Smooth muscle cell of the brain vasculature (primary cell): ENCODE results near the gene GRM4.
"Not testable (repeated sequence)": the region's sequence is repeated elsewhere in the genome, so short reads cannot be mapped to it uniquely, and the experiment has no call there.

ENCODE experiments used
- DNase-seq: peaks from one replicate; pipeline ENCODE4 v3.0.0-alpha.2; 2012; ENCODE audit warnings: low read depth, low spot score

GRM4 gene

DNA sequence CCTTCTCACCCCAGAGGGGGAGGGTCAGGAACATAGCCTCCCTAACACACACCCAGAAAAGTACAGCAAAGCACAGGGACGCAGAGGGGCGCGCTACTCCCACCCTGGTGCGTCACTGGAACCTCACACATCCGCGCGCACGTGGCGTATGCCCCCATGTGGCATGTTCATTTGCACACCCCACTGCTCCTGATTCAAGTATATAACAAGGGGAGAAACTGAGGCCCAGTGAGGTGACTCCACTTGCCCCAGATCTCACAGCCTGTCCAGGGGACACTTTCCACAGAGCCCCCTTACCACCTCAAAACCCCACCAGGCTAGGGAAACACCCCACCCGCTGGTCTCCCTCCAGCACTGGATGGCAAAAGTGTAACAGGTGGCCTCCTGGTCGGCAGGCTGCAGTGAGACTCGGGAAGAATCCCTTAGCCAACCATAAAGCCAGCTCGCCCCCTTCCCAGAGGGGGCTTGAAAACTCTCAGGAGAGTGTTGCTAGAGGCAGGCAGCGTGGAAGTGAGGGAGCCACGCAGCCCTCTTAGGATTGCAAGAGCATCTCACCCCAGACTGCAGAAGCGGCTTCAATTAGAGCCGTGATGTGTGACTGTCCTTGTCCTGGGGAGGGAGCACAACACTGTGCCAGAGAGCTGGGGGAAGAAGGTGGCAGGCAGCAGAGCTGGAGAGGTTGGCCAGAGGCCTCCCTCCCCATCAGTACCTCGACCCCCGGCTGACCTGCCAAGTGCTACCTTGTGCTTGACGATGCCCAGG is at the start of gene GRM4:
GRM4 (minus strand) TSS at position 67 of the 762 bp plus-strand sequence. CDS start 12,591 bp downstream, outside the sequence.
- no peak for DNase-seq

DNA sequence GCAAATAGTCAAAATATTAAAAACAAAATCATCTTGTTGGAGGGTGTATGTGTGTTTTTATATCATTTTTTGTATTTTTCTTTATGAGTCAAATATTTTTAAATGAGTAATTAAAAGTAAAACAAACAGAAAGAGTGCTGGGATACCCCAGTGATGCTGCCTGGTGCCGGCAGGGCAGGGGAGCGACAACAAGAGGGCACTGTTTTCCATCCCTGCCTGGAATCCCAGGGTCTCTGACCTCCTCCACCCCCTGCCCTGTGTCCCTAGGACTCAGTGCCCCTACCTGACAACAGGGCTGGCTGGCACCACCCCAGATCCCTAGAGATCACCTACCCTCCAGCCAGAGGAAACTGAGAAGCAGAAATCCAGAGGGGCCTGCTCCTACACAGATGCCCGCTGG is 48.9 kb upstream of the GRM4 start:
- DNase-seq: no peak

DNA sequence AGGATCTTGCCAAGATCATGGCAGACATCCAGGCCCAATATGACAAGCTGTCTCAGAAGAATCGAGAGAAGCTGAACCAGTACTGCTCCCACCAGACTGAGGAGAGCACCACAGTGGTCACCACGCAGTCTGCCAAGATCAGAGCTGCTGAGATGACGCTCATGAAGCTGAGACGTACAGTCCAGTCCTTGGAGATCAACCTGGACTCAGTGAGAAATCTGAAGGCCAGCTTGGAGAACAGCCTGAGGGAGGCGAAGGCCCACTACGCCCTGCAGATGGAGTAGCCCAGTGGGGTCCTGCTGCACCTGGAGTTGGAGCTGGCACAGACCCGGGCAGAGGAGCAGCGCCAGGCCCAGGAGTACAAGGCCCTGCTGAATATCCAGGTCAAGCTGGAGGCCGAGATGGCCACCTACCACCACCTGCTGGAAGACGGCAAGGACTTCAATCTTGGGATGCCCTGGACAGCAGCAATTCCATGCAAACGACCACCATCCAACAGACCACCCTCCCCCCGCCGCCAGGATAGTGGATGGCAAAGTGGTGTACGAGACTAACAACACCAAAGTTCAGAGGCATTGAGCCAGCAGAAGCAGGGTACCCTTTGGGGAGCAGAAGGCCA is 44.7 kb upstream of the GRM4 start:
- DNase-seq: no peak

DNA sequence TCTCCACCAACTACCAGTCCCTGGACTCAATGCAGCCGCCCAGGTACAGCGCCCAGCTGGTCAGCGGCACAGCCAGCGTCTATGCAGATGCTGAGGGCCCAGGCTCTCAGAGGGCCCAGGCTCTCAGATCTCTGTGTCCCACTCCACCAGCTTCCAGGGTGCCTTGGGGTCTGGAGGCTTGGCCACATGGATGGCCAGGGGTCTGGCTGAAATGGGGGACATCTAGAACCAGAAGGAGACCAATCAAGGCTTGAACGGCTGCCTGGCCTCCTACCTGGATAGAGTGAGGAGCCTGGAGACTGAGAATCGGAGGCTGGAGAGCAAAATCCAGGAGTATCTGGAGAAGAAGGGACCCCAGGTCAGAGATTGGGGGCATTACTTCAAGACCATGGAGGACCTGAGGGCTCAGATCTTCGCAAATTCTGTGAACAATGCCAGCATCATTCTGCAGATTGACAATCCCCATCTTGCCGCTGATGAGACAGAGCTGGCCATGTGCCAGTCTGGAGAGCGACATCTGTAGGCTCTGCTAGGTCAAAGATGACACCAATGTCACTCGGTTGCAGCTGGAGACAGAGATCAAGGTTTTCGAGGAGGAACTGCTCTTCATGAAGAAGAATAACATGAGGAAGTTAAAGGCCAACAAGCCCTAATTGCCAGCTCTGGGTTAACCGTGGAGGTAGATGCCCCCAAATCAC is 44.1 kb upstream of the GRM4 start:
- no peak for DNase-seq

DNA sequence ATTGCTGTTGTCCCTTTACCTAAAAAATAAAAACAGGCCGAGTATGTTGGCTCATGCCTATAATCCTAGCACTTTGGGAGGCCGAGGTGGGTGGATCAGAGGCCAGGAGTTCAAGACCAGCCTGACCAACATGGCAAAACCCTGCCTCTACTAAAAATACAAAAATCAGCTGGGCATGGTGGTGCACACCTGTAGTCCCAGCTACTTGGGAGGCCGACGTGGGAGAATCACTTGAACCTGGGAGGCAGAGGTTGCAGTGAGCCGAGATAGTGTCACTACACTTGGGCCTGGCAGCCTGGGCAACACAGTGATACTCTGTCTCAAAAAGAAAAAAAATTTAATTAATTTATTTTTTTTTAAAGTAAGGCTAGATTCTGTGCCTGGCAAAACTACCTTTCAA is 38.8 kb upstream of the GRM4 start:
- not testable (repeated sequence) for DNase-seq

DNA sequence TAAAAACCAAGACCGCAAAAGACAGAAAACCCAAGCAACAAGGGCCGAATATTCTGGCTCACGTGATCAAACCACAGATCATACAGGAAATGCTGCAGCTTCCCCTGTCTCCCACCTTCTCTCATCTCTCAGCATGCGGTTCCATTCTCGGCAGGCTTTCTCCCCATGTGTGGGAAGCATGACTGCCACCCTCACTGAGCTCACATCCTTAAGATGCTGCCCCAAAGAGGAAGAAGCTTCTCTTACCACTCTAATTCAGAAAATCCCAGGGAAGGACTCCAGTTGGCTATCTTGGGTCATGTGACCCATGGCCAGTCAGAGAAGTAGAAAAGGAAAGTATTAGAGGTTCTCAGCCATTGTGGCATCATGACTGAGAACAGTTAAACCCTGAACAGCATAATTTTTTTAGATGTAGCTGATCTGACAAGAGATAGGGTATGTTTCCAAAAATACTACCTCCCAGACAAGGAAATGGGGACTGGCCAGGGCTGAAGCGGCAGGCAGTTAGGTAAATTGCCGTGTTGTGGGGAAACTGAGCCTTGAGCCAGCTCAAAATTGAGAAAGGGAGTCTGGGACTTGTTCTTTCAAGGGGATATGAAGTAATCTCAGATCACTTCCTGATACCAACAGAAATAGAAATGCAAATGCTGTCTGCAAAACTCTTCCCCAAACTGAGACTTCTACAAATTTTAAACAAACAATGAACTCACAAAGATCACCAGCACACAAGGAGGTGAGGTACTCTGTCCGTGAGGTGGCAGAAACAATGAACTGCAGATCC is 37.1 kb upstream of the GRM4 start:
- no peak for DNase-seq

DNA sequence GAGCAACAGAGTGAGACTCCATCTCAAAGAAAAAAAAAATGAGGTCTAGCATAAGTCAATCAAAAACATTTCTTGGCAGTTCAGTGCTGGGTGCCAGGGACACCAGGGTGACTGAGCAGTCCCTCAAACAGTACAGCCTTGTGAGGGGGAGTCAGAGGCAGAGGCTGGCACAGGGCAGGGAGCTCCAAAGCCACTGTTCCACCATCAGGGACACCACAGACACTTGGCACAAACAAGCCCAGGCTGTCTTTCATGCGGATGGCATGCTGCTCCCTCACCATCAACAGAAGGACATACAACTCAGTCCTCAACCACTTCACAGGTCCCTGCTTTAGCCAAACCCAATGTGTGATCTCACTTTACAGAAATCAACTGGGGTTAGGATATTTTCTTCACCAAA is 36.0 kb upstream of the GRM4 start:
- DNase-seq: no peak

DNA sequence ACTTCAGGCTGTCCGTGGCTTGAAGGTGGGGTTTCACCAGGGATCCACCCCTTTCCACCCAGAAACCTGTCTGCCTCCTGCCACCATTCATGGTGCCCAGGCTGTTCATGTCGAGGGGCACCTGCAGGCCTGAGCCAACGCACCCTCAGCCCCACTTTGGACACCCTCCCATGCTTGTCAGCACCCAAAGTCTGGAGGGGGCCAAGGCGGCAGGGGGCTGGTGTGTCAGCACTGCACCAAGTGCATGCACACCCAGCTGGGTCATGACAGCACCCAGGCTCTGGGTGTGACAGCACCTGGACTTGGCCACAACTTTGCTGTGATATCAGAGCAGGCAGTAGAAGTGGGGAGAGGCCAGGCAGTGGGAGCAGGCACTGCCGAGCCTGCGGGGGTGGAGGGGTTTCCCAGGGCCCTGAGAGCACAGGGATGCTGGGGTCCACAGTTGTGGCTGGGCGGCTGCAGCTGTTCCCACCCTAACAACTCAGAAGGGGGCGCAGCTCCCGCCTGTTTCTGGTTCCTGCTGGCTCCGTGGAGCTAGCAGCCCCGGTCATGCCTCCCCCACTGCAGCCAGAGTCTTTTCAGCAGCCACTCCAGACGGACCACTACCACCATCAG is 33.3 kb upstream of the GRM4 start:
- DNase-seq: no peak

DNA sequence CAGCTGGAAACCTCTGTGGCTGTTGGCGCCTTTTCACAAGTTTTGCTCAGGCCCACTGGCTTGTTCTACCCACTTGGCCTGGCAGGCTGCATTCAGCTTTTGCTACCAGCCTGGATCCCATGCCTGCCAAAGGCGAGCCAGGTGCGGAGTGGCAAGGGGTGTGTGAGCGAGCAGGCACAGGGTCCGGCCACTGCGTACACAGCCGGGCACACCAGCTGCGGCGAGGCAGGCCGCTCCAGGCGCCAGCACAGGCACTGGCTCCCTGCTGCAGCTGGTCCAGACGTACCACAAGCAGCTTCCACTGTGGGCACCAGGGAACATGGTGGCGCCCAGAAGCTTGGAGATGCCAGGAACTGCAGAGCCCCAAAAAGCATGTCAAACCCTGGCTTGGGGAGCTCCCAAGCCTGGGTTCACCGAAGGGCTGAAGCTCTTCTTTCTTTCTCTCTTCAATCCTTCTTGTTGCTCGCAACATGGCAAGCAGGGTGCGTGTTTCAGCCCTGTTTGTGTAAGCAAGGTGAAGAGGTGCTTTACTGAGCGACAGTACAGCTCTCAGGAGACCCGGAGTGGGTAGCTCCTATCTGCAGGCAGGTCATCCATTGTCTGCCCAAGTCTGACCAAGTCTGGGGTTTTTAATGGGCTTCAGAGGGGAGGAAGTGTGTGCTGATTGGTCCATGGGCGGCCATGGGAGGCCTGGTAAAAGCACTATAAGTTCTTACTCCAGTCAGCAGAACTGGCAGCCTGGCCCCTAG is 32.6 kb upstream of the GRM4 start:
- no peak for DNase-seq

DNA sequence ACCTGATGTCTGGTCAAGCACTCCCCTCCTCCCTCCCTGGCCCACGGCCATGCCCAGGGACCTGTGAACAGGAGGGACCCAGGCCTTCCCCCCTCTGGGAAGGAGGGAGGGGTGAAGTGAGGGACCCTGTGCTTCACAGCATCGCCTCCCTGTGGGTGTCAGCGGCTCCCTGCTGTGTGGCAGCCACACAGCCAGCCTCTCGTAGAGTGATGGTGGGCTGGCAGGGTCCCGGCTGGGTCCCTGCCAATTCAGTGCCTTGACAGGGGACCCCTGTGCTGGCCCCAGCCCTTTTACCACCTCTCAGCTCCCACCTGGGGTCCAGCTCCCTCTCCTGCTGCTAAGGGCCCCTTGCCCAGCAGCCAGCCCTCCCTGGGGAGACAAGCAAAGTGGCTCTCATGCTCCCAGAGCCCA is 31.3 kb upstream of the GRM4 start:
- no peak for DNase-seq

DNA sequence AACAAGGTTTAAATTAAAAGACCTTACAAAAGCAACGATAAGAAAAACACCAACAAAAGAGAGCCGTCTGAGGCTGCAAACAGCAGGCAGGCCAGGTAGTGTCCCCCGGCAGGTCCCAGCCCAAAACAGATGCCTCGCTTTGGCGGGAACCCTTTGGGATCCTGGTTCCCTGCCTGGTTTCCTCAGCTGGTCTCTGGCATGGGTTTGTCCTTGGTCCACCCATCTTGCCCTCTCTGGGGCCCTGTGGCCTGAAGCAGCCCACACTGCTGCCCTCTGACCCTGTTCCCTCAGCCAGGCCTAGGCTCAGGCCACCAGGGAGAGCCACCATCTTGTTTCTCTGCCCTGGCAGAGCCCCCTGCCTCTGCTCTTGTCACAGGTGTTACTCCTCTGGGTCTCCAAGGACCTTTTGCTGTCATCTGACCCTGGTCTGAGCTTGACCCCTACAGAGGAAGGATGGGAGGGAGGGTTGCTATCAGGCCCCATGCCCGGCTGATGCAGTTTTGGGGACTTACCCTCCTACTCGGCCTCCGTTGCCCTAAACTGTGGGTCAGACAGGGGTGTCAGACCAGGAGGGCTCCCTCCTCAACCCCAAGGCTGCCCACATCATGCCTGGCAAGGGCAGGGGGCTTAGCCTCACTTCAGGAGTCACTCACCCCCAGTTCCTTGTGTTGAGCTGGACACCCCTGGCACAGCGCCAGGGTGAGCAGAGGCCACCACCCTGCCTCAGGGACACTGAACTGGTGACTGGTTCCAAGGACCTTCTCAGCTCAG is 30.6 kb upstream of the GRM4 start:
- DNase-seq: no peak

DNA sequence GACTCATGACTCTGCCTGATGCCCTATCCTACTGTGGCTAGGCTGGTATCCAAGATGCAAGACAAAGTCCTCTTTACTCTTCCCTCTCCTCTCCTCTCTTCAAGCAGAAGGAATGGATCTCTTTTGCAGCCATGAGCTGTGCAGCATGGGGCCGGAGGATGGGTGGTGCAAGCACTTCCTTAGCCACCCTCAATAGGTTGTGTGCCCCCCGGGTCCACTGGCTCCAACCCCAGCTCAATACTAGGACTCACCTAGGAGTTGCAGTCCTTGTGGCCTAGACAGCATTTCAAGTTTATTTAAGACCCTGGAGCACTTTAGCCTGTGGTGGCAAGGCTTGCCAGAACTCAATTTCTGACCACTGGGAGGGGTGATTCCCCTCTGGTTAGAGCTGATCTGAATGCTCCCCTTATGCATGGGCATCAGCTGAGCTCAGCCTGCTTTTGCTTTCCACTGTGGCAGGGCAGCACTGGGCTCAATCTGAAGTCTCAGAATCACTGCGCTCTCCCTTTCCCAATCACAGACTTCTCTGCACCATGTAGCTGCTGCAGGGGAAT is 29.0 kb upstream of the GRM4 start:
- no peak for DNase-seq

DNA sequence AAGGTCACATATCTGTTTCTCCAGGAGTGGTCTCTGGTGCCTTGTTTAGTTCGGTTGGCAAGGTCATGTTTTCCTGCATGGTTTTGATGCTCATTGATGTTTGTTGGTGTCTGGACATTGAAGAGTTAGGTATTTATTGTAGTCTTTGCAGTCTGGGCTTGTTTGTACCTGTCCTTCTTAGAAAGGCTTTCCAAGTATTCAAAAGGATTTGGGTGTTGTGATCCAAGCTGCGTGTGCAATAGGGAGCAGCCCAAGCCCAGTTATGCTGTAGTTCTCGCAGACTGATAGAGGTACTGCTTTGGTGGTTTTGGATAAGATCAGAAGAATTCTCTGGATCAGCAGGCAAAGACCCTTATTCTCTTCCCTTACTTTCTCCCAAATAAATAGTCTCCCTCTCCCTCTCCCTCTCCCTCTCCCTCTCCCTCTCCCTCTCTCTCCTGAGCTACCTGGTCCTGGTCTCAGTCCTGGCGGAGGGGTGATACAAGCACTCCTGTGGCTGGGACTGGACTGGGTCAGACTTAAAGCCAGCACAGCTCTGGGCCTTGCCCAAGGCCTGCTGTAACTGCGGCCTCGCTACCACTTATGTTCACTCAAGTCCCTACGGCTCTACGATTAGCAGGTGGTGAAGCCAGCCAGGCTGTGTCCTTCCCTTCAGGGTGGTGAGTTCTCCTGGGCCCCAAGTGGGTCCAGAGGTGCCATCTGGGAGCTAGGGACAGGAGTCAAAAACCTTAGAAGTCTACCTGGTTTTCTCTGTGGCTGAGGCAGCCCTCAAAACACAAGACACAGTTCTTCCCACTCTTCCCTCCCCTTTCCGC is 27.3 kb upstream of the GRM4 start:
- DNase-seq: no peak

DNA sequence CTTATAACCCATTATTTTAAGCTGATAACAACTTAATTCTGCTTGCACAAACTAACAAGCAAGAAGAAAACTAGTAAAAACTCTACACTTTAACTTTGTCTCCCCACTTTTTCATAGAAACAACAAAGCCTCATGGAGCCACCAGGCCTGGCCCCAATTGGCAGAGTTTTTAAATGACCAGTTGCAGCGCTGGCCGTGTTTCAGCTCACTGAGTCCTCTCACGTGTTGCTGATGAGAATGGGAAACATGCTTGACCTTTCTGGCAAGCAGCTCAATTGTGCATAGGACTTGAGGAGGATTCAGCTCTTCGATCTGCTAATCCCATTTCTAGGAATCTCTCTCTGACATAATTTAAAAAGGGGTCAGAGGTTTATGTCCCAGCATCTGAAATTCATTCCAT is 24.5 kb upstream of the GRM4 start:
- no peak for DNase-seq

DNA sequence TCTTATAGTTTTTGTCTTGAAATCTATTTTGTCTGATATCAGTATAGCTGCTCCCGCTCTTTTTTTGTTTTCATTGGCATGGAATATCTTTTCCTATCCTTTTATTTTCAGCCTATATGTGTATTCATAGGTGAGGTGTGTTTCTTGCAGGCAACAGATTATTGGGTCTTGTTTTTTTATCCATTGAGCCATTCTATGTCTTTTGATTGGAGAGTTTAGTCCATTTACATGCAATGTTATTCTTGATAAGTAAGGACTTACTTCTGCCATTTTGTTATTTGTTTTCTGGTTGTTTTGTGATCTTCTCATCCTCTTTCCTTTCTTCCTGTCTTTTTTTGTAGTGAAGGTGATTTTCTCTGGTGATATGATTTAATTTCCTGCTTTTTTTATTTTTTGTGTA is 24.0 kb upstream of the GRM4 start:
- DNase-seq: no peak

DNA sequence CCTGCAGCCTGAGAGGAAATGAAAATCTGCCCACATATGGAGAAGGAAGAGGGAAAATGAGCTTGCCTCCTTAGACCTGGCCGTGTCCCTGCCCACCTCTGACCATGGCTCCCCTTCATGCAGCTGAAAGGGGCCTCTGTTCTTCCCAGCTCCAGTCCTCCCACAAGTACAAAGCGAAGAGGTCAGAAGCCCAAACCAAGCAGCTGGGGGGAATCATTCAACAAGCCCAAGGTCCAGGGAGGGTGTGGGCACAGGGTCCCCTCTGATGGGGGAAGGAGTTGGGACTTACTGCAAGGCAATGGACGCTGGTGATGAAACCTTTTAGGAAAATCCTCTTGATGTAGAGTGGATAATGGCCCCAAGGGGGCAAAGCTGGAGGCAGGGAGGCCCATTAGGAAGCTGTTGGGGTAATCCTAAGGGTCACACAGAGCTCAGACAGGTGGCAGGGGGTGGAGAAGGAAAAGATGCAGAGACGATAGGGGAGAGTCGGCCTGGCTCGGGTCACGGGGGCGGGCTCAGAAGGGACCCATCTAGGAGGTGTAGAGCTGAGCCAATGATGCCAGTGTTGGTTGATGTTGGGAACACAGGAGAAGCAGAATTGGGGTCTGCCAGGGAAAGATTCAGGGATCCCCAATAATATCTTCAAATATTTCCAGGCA is 16.1 kb upstream of the GRM4 start:
- DNase-seq: no peak

DNA sequence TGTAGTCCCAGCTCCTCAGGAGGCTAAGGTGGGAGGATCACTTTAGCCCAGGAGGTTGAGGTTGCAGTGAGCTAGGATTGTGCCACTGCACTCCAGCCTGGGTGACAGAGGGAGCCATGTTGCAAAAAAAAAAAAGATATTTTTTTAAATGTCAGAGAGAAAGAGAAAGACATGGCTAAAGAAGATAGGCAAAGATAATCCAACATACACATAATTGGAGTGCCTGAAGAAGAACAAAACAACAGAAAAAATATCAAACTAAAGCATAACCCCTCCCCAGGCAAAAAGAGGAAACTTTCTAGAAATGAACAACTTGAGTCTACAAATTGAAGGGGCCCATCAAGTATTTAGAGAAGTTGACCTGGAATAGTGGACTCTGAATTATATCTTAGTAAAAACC is 14.0 kb upstream of the GRM4 start:
- no peak for DNase-seq

DNA sequence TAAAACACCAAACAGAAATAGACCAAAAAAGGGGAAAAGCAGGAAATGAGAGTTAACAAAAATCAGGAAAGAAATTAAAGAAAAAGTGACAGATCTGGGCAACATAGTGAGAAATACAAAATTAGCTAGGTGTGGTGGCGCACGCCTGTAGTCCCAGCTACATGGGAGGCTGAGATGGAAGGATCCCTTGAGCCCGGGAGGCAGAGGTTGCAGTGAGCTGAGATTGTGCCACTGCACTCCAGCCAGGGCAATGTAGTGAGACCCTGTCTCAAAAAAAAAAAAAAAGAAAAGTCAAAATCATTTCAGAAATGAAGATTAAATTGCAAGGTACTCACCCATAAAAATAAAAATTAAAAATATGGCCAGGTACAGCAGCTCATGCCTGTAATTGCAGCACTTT is 13.0 kb upstream of the GRM4 start:
- no peak for DNase-seq
